HK-2 (cell line): ENCODE data around the gene EMILIN2.
"Not testable (repeated sequence)": the region's sequence is repeated elsewhere in the genome, so short reads cannot be mapped to it uniquely, and the experiment has no call there.

Source experiments
- DNase-seq: peaks from one replicate; pipeline ENCODE4 v3.0.0-alpha.2; 2018; ENCODE audit not compliant: unreplicated experiment

EMILIN2 gene

DNA sequence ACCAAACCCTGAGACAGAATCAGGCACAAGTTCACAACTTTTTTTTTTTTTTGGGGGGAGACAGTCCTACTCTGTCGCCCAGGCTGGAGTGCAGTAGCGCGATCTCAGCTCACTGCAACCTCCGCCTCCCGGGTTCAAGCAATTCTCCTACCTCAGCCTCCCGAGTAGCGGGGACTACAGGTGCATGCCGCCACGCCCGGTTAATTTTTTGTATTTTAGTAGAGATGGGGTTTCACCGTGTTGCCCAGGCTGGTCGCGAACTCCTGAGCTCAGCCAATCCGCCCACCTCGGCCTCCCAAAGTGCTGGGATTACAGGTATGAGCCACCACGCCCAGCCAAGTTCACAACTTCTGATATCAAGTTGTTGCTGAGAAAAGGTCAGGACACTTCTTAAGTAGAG, 68.7 kb downstream of the EMILIN2 start:
- not testable (repeated sequence) for DNase-seq

DNA sequence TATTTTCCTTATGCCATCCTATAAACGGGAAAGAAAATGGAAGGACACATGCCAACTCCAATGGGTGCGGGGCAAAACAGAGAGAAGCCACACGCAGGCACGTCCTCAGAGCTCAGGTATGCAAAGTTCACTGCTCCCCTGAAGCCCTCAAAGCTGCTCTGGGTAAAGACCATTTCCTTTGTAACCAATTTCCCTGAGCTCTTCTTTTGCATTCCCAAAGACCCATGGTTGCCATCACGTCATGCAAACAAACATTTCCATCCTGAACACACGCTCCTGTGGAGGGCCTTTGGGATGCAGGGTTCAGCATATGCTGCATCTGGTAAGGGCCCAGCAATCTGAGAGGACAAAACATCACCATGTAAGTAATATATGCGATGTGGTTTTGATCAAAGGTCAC, 69.4 kb downstream of the EMILIN2 start:
- no peak for DNase-seq

DNA sequence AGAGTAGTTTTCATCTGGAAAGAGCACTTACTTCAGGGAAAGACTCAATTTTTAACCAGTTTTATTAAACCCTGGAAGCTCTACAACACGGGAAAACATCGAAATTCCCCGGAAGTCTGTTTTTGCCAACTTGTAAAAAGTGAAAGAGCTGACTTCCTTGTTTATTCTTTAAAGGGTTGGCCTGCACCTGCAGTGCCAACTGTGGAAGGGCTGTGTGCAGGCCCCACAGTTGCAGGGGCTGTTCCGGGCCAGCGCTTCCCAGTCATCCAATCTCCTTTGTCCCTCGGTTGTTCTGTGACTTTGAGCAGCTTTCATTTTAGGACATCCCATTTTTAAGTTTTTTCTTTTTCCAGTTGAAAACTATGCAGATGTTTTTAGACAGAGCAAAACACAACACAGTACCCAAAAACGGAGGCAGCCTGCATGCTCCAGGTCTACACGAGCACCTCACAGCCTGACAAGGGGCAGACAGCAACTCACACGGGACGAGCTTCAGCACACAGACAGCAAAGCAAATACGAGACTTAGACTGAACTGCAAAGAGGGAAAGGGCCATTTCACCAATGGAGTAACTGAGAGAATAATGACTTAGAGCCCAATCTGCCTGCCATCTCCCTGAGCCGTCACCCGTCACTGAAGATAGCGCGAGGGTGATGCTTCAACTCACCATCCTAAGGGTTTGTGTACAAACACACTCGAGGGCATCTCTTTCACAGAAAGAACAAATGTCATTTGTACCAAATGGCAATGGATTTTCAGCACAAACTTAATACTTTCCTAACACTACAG, 70.6 kb downstream of the EMILIN2 start:
- no peak for DNase-seq

DNA sequence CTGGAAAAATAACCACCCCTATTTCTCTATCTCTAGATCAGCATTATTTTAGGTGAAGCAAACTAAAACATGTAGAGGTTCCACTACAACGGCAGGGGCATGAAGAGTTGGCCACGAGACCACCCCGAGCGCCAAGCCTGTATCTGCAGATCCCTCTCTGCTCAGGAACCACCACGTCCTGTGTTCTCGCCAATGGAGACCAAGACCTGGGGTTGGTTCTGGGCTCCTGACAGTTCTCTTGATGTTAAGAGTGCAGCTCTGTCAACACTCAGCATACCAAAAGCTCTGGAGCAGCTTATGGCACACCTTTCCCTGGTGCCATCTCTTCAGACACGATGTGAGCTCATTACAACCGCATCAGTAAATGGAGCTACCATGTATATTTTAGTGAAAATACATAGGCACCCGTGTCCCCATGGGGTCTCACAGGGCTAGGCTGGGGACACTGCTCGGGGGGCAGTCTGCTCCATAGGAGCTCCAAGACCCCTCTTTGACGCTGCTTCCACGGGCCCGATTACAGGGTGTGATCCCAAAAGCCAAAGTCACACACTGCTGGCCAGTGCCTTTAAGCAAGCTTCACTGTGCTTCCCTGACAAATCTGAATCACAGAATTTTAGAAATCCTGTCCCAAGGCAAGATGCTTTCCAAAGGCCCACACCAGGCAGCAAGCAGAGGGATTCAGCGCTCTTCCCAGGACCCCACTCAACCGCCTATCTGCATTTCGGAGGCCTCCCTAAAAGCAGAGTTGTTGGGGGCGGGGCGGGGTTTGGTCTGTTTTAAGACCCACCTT, 72.2 kb downstream of the EMILIN2 start:
- no peak for DNase-seq

DNA sequence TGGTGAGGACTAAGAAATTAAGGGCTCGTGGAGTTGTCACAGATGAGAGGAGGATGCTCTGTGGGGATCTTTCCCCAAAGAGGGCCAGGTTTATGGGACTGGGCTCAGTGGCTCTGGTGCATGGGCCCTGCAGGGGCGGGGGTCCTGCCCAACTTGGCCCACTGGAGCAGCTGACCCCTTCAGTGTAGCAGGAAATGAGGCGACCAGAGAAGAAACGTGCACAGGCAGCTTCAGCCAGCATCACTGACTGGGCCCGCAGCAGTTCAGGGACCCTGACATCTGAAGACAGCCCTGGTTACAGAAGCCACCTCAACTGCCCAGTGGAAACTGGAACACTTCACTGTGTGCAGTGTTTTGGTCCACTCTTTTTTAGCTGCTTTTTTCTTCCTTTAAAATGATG, 72.8 kb downstream of the EMILIN2 start:
- no peak for DNase-seq

DNA sequence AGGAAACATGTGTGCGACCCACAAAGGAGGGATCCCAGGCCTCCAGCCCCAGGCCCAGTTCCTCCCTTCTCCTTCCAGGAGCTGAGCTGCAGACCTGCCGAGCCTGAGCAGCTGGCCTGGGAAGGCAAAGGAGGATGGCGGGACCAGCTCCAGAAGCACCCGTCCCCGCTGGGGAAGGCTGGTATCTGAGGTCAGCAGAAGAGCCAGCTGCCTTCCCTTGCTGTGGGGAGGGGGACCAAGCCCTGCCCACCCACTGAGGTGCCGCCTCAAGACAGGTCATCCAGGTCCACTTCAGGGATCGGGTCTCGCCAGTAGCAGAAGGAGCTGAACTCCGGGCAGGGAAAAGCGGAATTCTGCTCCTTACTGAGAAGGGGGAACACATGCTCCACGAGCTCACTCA, 73.2 kb downstream of the EMILIN2 start:
- no peak for DNase-seq

DNA sequence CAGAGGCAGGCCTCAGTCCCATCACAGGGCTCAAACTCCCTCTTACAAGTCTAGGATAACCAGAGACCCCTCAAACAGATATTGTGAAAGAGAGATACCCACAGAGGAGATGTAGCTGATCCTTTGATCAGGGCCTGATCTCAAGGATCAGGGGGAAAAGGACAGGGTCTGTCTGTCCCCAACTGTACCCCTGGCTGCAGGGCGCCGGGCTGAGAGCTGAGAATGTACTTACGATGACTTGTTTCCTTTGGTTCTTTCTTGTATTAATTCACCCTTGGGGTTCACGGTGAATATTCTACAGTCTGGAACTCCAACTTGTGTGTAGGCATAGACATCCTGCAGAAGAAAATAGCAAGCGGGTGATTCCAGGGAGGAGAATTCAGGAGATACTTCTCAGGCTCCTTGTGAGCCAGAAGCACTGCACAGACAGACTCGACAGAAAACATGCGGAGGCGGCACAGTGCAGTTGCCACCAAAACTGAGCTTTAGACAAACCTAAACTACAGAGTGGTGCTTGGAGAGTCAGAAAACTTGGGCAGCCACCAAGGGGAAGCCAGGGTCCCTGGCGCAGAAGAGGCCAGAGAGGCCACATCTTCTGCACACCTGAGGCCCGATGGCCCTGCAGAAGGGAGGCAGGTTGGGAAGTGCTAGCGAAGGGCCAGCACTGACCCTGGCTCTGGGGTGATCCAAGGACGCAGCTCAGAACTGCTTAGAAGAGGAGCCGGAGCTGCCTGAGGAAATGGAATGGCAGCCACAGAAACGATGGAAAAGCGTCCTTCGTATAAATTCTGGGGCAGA, 73.9 kb downstream of the EMILIN2 start:
- no peak for DNase-seq

DNA sequence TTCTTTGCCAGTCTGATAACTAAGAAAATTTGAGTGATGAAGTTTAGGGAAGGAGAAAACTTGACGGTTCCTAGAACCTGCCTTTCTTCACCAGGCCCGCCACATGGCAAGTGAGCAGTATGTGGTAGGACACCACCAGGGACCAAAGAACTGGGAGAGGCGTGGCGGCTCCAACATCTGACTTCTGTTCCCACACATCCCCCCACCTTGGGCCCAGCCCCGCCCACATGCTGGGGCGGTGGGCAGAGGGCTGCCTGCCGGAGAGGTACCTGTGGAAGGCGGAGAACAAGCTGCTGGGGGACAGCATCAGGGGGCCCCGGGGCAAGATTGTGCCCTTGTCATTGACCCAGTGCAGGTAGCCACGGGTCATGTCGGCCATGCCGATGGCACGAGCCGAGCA, 75.0 kb downstream of the EMILIN2 start:
- DNase-seq = no peak

DNA sequence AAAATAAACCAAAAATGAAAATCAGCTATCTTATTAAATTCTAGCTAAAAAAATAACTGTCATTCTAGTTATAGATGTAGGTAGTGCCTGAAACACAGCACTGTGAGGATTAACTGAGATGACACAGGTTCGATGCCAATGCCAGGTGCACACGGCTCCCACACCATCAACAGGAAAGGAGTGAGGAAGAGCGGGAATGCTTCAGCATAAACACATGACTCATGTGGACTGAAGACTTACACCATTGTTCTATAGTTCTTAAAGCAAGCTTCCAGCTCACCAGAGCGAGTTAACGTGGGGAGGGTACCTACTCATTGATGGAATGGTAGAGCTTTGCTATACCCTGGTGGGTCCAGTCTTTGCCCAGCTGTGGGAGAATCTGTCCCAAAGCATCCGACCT, 76.7 kb downstream of the EMILIN2 start:
- no peak for DNase-seq

DNA sequence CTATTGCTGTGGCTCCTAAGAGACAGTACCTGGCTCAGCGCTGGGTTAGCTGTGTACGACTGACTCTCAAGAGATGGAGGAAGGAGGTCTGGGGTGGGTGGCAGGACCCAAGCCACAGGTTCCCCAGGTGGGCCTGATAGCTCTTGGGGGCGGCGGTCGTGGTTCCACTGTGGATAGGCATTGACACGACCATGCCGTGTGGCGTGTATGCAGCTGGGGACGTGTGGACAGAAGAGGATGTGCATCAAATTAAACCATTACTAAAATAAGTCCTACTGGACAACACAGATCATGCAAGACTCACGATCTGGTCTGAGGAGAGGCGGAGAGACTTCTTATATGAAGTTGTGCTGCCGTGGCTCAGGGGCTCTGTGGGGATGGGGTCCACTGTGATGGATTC, 78.1 kb downstream of the EMILIN2 start:
- DNase-seq = no peak

DNA sequence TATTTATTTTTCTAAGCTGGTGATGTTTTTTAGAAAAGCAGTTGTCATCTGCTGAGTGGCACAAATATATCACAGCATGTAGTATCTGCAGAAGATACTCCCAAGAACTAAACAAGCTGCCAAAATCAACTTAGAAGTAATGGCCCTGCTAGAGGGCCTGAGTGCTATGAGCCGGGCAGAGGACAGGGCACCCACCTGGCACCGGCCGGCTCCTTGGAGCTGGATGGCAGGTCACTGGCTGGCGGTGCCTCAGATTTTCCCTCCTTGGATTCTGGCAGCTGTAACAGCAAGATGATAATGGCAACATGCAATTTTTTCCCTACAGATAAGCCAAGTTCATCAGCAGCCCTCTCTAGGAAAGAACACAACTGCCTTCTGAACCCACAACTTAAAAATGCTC, 79.7 kb downstream of the EMILIN2 start:
- no peak for DNase-seq

DNA sequence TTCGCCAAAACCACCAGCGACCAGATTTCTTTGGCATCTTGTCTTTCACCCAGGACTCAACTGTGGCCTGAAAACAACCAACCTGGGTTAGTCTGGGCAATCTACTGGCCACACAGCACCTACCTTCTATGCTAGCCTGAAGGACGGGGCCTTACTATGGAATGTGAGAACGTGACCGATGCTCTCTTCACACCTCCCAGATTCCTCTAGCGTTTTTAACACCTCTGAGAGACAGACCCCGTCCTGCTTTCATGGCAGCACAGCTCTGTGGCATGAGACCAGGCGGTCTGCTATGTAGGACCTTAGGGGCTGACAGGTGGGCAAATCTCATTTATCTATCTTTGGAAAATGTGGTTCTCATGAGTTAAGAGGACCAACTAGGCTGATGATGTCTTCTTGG, 80.9 kb downstream of the EMILIN2 start:
- no peak for DNase-seq

DNA sequence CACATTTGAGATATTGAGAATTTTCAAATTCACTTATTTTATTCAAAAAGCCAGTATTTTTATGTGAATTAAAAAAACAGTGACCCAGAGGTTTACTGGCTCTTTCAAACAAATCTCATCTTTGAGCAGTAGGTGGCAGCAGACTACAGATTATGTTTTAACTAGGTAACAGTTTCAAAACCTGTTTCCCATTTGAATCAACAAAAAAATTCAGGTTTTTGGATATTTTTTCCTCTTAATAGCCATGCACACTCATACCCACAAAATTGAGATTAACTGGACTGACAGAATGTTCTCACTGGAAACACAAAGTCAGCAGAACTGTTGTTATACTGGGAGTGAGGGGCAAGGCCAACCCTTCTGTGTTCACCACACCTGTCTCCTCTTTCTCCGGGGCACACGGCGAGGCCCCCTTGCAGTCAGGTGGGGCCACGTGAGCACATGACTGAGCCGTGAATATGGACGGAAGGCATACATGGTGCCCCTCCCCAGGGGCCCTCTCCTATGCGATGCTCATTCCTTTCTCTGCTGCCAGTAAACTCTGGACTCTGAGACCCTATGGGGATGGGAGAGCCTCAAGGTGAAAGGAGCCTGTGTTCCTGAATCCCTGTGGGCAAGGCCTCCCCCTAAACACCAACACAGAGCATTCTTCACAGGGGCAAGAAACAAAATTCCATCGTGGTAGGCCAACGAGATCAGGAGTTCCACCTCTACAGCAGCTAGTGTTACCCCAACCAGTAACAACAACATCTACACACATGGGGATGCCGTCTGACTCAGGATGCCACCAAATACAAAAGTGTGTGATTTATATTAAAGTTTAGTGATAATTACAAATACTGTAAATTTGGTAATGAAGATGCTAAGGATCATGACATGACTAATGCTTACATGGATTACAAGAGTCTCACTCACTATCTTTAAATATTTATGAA, 85.7 kb downstream of the EMILIN2 start:
- DNase-seq = no peak

DNA sequence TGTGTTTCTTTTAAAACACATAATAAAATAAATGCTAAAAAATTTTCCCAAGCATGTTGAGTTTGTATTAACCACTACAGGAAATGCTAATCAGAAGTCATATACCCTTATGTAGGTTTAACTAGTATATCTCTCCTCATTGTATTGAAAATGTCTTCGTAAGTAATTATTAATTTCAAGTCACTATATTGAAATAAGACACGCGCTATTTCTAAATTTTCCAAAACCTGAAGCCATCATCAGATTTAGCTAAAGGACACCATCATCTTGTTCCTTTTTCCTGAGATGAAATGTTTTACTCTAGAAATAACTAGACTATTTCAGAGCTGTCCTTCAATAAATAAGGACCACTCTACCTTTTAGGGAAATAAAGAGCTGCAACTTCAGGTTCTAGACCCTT, 87.2 kb downstream of the EMILIN2 start:
- no peak for DNase-seq

DNA sequence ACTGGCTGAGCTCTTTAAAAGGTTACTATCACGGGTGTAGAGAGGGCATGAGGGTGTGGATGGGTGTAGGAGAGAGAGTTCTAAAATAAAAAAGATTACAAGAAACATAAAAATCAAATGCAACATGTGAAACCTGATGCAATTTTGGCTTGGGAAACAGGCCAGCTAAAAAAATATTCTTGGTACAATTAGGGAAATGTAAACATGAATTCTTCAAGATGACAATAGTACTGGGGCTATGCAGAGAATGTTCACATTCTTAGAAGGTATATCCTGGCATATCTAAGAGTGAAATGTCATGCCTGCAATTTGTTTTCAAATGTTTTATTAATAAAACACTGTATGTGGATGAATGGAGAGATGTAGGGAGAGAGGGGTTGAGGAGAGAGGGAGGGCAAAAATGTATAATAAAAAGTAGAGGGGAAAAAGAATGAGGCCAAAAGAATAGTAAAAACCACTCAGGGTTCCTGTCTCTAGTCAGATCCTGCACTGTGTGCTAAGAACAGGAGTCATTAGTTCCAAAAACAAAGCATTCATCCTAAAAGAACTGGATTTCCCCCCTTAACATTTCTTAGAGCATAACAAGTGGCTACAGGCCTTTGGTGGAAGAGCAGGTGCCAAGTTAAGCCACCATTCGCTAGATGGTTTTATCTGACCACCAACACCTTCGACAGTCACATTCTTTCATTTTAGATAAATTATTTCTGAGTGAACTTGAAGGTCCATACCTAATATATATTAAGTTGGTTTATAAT, 88.8 kb downstream of the EMILIN2 start:
- no peak for DNase-seq

DNA sequence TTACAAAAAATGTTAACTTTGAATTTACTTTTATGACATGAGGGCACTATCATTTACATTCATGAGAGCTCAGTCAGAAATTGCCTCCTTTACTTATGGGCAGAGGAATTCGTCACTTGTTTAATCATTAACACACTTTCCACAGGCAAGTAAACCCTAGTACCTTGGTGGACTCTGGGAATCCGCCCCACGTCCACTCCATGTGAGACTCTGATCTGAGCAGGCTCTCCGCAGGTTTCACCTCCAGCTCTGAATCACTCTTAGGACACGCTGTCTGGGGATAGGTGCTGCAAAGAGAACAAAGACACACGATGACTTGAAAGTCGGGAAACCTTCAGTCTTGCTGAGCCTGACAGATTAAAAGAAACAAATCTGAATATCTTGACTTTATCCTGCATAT, 92.5 kb downstream of the EMILIN2 start:
- DNase-seq = peak; percentile 73

DNA sequence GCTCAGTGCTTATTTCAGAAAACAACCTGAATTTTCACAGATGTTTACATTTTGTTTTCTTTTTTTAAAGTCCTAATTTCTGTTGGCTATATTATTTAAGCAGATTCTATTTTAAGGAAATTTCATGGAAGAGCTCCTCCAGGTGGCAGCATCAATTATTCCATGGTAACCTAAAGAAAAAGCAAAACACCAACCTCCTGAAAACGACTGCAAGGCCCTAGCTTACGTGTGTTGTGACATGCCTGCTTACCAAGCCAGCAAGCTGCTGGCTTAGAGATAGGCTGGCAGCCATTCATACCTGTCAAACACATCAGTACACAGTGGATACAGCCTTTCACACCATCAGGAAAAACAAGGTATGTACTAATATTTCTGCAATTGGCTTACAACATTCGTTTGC, 101.2 kb downstream of the EMILIN2 start:
- no peak for DNase-seq

DNA sequence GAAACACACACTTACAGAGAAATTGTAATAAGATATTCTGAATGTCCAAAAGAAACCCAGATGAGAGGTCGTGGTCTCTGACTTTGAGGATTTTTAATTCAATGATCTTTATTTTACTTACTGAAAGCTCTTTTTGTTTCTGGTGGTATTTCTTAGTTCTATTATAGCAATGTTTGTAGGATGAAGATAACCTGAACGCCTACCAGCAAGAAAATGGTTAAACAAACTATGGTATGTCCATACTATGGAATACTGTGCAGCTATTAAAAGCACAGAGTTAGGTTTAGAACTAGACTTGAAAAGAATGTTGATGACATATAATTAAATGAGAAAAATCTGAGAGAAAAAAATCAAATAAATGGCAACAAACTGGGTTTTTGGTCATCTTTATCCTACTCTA, 105.8 kb downstream of the EMILIN2 start:
- no peak for DNase-seq

DNA sequence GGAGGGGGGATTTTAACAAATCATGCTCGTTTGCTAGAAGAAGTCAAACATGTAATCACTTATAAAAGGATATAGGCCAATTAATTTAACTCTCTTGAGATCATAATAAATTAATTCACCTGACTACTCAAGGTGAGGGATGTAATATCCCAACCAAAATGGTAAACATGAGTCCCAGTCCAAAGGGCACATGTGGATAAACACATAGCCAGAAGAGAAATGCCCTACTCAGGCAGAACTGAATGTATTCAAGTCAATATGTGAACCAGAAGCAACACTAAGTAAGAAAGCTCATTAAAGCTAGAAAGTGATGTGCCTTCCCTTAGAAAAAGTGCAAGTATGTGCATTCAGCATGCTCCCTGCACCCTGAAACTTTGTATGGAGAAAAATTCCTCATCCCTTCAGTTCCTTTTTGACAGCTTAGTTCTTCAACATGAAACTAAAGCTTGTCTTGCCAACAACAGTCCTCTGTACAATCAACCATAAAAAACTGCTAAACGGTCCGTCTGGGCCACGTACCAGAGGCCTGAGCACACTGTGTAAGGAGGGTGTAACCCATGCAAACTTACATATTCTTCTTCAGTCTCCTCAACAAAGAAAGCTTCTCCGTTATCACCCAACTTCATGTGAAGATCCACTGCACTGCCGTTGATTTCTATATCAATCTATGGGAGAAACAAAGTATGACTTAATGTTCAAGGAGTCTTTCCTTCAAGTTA, 107.3 kb downstream of the EMILIN2 start:
- DNase-seq = no peak
